Stimulated activated CD8-positive, alpha-beta memory T cell treated with anti-CD3 and anti-CD28 coated beads, Interleukin-15, amount 100 ng/mL, for 24 hours (primary cell): ENCODE data around the gene SH3GL2.

ENCODE experiments used
- DNase-seq: peaks from one replicate; pipeline ENCODE4 v3.0.0-alpha.2; 2020; ENCODE audit warnings: low read depth

The SH3GL2 gene

GRCh38 chr9:17810728-17811571, 232.1 kb downstream of the SH3GL2 start:
- DNase-seq, result no peak

GRCh38 chr9:17813798-17814197, 234.9 kb downstream of the SH3GL2 start:
- no peak for DNase-seq

DNA sequence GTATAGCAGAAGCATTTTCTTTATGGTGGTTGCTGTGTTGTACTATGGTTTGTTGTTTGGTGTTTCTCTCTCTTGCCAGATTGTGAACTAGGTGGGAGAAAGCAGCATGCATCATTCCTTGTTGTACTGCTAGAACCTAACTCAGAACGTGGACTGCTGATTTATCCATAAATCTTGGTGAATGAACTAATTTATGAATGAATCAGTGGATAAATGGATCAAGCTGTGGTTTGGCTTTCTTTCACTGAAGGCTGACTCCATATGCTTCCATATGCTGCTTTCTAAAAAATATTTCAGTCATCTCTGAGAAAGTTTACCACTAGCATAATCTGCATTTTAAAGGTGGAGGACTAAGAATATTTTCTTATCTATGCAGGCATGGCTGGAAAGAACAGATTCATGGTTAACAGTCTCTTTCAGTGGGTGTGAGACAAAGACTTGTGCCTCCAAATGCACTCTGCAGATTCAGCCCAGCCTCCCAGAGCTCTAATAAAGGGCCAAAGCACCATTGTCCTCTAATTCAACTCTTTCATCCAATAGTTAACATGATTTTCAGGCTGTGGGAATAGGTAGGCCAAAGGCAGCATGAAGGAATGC, 237.7 kb downstream of the SH3GL2 start:
- no peak for DNase-seq

DNA sequence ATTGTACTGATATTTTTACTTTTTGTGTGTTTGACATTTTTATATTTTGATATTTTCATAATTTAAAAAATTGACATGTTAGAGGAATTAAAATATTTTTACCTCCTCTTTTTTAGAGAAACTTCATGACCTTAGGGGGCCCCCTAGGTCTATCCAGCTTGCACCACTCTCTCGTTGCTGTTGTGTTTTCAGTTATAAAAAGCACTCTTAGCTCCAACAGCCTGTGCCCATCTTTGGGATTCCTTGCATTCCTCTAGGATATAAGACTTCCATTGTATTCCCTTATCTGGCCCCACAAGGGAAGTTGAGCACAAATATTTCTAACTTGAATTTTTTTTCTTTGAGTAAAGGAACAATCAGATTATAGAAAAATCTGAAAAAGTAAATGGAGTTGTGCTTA, 245.3 kb downstream of the SH3GL2 start:
- DNase-seq, result no peak

- no peak for DNase-seq
These were observed 245.9 kb downstream of the SH3GL2 start for GRCh38 chr9:17824616-17825264.

DNA sequence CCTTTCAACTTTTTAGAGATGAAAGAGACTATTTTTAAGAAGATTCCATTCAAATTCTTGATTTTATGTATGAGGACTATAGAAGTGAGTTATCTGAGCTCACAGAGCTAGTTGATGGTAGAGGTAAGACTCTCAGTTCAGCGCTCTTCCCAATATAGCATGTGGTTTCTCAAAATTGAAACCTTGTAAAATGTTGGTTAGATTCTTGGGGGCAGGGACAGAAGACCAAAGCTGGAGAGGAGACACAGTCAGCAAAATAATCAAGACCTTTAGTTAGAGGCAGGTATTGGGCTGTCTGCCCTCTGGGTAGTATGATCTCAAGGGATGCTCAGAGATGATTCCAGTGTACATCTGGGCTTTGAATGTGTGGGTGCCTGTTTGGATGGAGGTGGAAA, 246.4 kb downstream of the SH3GL2 start:
- no peak for DNase-seq

DNA sequence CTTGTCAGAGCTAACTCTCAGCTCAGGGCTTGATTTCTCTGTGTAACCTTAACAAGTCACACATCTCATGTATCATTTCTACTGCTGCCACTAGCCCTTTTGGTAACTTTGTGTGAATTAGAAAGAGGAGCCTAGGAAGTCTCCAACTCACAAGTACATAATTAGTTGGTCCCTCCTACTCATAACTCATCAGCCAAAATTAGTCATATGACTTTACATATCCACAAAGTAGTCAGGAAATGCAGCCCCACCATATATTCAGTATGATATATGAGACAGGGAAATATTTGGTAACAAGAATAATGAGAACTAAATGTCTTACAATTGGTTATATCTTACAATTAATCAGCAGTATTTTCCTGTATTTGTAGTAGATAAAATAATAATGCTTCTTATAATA, 250.2 kb downstream of the SH3GL2 start:
- no peak for DNase-seq

DNA sequence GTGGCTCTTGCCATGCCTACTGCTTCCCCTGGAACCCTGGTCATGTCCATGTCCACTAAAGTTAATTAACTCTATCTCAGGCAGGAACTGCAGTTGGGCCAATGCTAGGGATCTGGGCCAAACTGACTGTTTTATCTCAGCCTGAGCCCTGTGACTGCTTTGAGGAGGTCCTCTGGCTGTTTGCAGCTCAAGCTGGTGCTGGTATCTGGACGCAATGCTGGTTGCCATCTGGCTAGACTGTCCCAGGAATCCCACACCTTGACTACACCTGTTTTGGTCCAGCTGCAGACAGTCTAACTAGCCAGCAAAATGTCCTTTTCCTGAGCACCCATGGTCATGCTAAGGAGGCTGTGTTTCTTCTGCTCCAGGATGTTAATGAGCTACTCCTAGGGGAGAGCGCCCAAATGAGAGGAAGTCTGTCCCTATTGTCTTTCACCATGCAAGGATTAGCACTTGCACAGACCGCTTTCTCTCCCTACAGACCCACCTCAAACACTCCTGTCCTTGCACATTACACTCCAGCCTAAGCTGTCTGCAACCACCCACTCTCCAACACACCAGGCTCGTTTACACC, 251.0 kb downstream of the SH3GL2 start:
- no peak for DNase-seq

GRCh38 chr9:17832812-17833211, 253.9 kb downstream of the SH3GL2 start:
- DNase-seq, result no peak

GRCh38 chr9:17833846-17834245, 255.0 kb downstream of the SH3GL2 start:
- no peak for DNase-seq

DNA sequence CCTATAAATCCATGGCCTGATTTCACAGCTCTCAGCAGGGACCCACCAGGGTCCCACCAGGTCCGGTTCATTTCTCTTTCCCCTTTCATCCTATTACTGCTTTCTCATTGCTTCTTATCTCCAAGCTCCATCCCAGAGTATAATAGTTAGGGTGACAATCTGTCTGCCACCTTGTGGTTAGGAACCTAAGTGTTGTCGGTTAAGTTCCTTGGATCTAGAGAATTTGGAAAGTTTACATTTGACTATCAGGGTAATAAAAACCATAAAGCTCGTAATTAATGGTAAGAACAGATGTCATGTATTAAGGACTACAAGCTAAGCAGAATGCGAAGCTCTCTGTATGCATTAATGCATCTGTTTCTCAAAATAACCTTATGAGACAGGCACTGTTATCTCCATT, 259.1 kb downstream of the SH3GL2 start:
- no peak for DNase-seq

DNA sequence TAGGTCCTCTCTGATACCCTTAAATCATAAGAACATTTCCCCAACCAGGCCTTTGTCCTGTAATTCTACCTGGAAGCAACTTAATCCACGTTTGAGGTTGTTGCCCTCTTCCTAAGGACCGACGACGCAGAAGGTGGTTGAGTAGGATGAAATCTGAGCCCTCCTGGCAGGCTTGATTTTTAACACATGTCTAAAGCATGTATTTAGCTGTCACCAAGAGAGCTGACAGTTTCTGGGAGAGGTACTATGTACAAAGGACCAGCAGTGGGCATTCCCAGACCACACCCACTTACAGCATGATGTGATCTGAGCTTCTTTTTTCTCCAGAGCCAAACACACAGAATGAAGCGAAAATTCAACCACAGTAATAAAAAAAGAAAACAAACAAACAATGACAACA, 260.9 kb downstream of the SH3GL2 start:
- no peak for DNase-seq

DNA sequence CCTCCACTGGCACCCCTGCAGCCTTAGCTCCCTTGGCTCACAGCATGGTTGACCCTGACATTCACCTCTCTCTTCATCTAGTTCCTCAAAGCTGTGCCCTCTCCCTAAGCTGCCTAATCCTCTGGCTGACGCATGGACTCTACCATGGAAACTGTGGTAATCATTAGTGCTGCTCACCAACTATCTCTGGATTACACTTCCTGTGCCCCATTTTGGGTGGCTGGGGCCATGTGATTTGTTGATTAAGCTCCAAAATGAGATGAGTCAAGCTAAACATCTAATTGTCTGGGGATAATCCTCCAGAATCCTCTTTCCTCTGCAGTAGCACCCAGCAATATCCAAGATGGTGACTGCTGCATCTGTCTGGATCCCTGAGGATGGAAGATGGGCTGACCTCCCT, 264.4 kb downstream of the SH3GL2 start:
- DNase-seq, result no peak
